Thyroid gland (tissue), 4 donors: ENCODE measurements around the gene GPR3.

ENCODE experiments used
- CTCF ChIP-seq, 6 experiments: fragments of 200-600 bp in 3 of 6; fragments of 450-650 bp in 3 of 6; sonication (generic) in 3 of 6; IDR thresholded peaks; one replicate each; pipeline ENCODE4 v1.5.1; 2016 to 2019; ENCODE audit warnings: antibody characterized with exemption in 6 of 6, mild to moderate bottlenecking in 2 of 6, inconsistent platforms in 1 of 6, moderate library complexity in 1 of 6
- POLR2A ChIP-seq, 2 donors: fragments of 450-650 bp; IDR thresholded peaks; one replicate each; pipeline ENCODE4 v1.6.1; 2017; ENCODE audit warnings: antibody characterized with exemption in 2 of 2, mild to moderate bottlenecking in 2 of 2, moderate library complexity in 1 of 2

- TF ChIP-seq CTCF (IDR thresholded peaks at IDR 0.05) (no peak), POLR2A (IDR thresholded peaks at IDR 0.05) (no peak)
Measured at GRCh38 chr1:27427816-27428315, 35.4 kb downstream of the GPR3 start.
